BLaER1 (cell line): ENCODE measurements around the gene LARGE2.
"Not testable (repeated sequence)": the region's sequence is repeated elsewhere in the genome, so short reads cannot be mapped to it uniquely, and the experiment has no call there.

Experiments used
- H3K27ac ChIP-seq: shearing (Covaris generic); formaldehyde crosslinking; 2 replicates; pipeline ENCODE4 v1.8.1; 2022
- H3K27me3 ChIP-seq: shearing (Covaris generic); formaldehyde crosslinking; 2 replicates; pipeline ENCODE4 v1.8.1; 2022
- H3K36me3 ChIP-seq: shearing (Covaris generic); formaldehyde crosslinking; 2 replicates; pipeline ENCODE4 v1.8.1; 2022
- H3K4me1 ChIP-seq: shearing (Covaris generic); formaldehyde crosslinking; 2 replicates; pipeline ENCODE4 v1.8.1; 2022
- H3K4me2 ChIP-seq: shearing (Covaris generic); formaldehyde crosslinking; 2 replicates; pipeline ENCODE4 v1.8.1; 2022
- H3K4me3 ChIP-seq: shearing (Covaris generic); formaldehyde crosslinking; 2 replicates; pipeline ENCODE4 v1.8.1; 2022
- H3K9ac ChIP-seq: shearing (Covaris generic); formaldehyde crosslinking; 2 replicates; pipeline ENCODE4 v1.8.1; 2022
- H3K9me3 ChIP-seq: shearing (Covaris generic); formaldehyde crosslinking; 2 replicates; pipeline ENCODE4 v1.8.1; 2022
- H4K20me1 ChIP-seq: shearing (Covaris generic); formaldehyde crosslinking; 2 replicates; pipeline ENCODE4 v1.8.1; 2022
- Cebpa-rat ChIP-seq: shearing (Covaris generic); IDR thresholded peaks from 2 replicates; pipeline ENCODE4 v1.8.1; 2022

LARGE2 gene

DNA sequence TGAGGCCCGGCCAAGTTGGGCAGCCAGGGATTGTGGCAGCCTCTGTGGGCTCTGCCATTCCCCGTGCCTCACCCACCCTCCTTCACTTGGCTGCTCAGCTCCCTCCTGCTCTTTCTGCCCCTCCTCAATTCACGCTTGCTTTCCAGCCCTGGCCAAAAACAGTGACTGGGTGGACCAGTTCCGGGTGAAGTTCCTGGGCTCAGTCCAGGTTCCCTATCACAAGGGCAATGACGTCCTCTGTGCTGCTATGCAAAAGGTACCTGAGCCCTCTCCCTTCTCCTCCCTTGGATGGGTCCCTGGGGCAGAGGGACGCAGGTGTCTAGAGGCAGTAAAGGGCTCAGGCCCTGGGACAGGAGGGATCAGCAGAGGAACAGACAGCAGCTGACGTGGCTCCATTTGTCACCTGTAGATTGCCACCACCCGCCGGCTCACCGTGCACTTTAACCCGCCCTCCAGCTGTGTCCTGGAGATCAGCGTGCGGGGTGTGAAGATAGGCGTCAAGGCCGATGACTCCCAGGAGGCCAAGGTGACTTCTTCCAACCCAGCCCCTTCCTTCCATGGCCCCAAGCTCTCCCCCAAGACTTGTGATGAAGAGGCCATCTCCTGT is 18.0 kb upstream of the LARGE2 start:
- Histone ChIP-seq H3K27ac (no peak overlapping the region), H3K4me1 (peaks cover 12% of the 10 kb centered on the region), H4K20me1 (peaks cover 34% of the 10 kb centered on the region), H3K36me3 (peaks cover 9% of the 10 kb centered on the region), H3K9ac (no peak overlapping the region), H3K4me3 (no peak overlapping the region), H3K27me3 (peaks cover 17% of the 10 kb centered on the region), H3K9me3 (no peaks in the 10 kb centered on the region), H3K4me2 (no peak overlapping the region)
- no peak for TF ChIP-seq Cebpa-rat

DNA sequence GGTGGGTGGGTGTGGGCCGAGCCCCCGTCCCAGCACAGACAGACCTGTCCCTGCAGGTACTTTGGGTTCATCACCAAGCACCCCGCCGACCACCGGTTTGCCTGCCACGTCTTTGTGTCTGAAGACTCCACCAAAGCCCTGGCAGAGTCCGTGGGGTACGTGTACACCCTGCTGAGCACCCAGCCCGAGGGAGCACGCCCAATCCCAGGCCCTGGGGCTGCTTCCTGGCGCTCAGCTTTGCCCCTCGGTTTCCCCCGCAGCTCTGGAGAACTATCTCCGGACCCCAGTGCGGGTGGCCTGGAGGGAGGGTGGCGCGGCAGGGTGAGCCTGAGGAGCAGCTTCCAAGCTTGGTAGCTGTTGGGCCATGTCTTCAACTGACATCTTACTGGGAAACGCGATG is 17.4 kb upstream of the LARGE2 start:
- Histone ChIP-seq H3K9me3 (no peaks in the 10 kb centered on the region), H3K27me3 (peaks cover 15% of the 10 kb centered on the region), H3K9ac (no peak overlapping the region), H3K27ac (no peak overlapping the region), H3K36me3 (peaks cover 15% of the 10 kb centered on the region), H3K4me1 (peaks cover 12% of the 10 kb centered on the region), H3K4me2 (no peak overlapping the region), H4K20me1 (peaks cover 40% of the 10 kb centered on the region), H3K4me3 (no peak overlapping the region)
- TF ChIP-seq Cebpa-rat, result no peak

DNA sequence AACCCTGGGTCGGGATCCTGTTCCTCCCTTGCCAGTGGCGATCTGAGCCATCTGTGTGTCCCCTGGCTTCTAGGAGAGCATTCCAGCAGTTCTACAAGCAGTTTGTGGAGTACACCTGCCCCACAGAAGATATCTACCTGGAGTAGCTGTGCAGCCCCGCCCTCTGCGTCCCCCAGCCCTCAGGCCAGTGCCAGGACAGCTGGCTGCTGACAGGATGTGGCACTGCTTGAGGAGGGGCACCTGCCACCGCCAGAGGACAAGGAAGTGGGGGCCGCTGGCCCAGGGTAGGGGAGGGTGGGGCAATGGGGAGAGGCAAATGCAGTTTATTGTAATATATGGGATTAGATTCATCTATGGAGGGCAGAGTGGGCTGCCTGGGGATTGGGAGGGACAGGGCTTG is 16.9 kb upstream of the LARGE2 start:
- H3K4me2 ChIP-seq, H3K4me1 ChIP-seq, H3K9ac ChIP-seq, H3K4me3 ChIP-seq, H3K27ac ChIP-seq, H3K9me3 ChIP-seq: not testable (repeated sequence)
- peaks cover 20% of the 10 kb centered on the region for H3K36me3 ChIP-seq
- peaks cover 10% of the 10 kb centered on the region for H3K27me3 ChIP-seq
- peaks cover 41% of the 10 kb centered on the region for H4K20me1 ChIP-seq

DNA sequence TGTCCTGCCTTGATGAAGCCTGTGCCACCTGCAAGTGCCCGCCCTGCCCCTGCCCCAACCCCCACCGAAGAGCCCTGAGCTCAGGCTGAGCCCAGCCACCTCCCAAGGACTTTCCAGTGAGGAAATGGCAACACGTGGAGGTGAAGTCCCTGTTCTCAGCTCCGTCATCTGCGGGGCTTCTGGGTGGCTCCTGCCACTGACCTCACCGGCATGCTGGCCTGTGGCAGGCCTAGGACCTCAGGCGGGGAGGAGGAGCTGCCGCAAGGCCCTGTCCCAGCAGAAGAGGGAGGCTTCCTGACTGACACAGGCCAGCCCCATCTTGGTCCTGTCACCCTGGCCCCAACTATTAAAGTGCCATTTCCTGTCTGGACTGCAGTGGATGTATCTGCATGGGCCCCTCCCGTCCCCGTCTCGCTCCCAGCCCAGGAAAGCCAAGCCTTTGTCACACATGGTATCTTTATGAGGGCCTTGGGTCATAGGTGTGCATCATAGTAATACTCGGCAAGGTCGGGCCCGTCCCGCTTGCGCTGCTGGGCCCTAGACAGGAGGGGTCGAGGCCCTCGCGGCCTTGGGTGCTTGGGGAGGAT is 16.3 kb upstream of the LARGE2 start:
- Histone ChIP-seq H4K20me1 (peaks cover 39% of the 10 kb centered on the region), H3K4me3 (no peak overlapping the region), H3K4me2 (no peak overlapping the region), H3K36me3 (peaks cover 26% of the 10 kb centered on the region), H3K9ac (no peak overlapping the region), H3K27ac (no peak overlapping the region), H3K9me3 (no peaks in the 10 kb centered on the region), H3K27me3 (peaks cover 4% of the 10 kb centered on the region), H3K4me1 (peaks cover 5% of the 10 kb centered on the region; the same call in 1 of the 2 replicates)
- no peak for TF ChIP-seq Cebpa-rat

DNA sequence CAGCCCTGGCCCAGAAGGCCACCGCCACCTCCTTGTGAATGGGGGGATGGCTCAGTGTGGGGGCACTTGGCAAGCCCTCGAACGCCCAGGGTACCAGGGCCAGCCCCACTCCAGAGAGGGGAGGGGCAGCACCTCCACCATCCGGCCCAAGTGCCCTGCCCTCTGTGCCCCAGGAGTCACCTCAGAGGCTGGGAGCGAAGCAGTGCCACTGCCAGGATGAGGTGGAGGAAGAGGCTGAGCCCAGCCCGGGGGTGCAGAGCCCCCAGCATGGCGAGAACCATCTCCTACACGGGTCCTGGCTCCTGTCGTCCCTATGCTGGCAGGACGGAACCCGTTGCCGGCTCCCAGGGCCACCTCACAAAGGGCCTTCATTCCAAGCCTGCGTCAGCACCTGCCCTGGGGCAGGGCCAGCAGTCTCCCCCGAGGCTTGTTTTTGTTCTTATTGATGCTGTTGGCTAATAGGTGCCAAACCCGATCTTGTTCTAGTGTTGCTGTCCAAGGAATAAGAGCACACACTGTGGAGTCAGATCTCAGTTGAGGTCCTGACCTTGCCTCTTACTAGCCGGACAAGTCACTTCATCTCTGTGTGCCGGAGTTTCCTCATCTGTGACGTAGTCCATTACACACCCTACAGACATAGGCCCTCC is 15.4 kb upstream of the LARGE2 start, which contains the start of gene FREY1:
Gene FREY1, minus strand, starts transcription at position 307 of the 647 bp plus-strand sequence. Its CDS starts 26 bp downstream, at position 281.
- Histone ChIP-seq H3K27me3 (no peaks in the 10 kb centered on the region), H3K9me3 (no peaks in the 10 kb centered on the region), H3K4me3 (no peak within 1 kb of the TSS), H3K36me3 (peaks cover 35% of the 10 kb centered on the region), H4K20me1 (peaks cover 30% of the 10 kb centered on the region), H3K27ac (no peak within 1 kb of the TSS), H3K9ac (no peak within 1 kb of the TSS), H3K4me1 (peaks cover 5% of the 10 kb centered on the region; the same call in 1 of the 2 replicates), H3K4me2 (no peak within 1 kb of the TSS)
- no peak for TF ChIP-seq Cebpa-rat

DNA sequence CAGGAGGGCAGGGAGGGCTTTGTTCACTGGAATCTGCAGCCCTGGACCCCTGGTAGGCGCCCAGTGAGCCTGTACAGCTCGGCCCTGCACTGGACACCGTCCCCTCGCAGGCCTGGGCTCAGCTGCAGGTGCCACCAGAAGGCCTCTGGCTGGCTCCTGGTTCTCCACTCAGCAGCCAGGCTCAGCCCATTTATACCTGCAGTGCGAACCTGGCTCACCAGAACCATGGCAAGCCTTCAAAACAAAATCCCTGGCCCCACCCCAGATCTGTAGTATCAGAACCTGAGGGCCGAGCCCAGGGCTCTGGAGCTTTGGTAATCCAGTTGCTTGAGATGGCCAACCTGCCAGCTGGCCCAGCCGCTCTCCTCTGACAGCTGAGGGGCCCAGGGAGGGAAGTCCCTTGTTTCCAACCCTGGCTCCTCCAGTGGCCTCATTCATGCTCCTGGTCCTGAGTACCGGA is 14.5 kb upstream of the LARGE2 start:
- no peaks in the 10 kb centered on the region for H3K9me3 ChIP-seq
- no peak overlapping the region for H3K4me2 ChIP-seq
- no peaks in the 10 kb centered on the region for H3K27me3 ChIP-seq
- no peak overlapping the region for H3K9ac ChIP-seq
- H3K27ac ChIP-seq, result no peak overlapping the region
- no peak for TF ChIP-seq Cebpa-rat
- no peak overlapping the region for H3K4me3 ChIP-seq
- H3K4me1 ChIP-seq, result peaks cover 5% of the 10 kb centered on the region; the same call in 1 of the 2 replicates
- H4K20me1 ChIP-seq, result peaks cover 31% of the 10 kb centered on the region
- H3K36me3 ChIP-seq, result peaks cover 44% of the 10 kb centered on the region

DNA sequence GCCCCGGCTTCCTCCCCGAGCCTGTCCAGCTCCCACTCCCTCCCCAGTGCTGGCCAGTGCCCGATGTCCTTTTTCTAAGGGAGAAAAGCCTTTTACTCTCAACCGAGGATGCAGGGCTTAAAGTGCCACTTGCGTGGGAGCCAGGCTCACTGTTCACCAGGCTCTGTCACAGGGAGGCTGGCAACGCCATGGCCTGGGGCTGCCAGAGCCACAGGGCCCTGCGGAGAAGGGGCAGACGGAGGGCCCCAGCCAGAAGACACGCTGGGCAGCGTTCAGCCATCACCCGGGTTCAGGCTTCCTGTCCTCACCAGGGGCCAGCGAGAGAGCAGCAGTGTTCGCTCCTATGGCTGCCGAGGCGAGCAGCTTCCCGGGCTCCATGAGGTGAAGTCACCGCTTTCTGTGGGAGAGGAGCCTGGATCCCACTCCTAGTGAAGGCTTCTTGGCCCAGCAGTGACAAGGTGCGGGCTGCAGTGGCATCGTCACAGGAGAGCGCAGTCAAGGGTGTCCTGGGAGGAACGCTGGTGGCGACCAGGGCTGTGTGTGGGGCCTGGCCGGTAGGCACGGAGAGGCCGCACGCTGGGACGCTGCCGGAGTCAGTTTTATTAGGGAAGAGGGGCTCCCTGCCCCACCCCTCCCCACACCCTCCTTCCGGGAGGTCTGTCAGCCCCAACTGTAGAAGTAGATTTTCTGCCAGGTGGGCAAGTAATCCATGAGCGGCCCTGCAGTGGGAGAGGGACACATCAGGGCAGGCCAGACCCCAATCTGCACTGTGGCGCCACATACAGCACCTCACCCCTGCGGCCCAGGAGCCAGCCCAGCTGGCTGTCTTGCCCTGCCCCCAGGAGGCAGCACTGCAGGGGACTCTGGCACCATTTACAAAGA is 12.6 kb upstream of the LARGE2 start:
- Histone ChIP-seq H3K36me3 (peaks cover 63% of the 10 kb centered on the region), H4K20me1 (peaks cover 49% of the 10 kb centered on the region), H3K27ac (no peak overlapping the region), H3K9ac (no peak overlapping the region), H3K4me3 (no peak overlapping the region), H3K4me2 (no peak overlapping the region), H3K4me1 (no peaks in the 10 kb centered on the region), H3K9me3 (no peaks in the 10 kb centered on the region), H3K27me3 (no peaks in the 10 kb centered on the region)
- TF ChIP-seq Cebpa-rat, result no peak

DNA sequence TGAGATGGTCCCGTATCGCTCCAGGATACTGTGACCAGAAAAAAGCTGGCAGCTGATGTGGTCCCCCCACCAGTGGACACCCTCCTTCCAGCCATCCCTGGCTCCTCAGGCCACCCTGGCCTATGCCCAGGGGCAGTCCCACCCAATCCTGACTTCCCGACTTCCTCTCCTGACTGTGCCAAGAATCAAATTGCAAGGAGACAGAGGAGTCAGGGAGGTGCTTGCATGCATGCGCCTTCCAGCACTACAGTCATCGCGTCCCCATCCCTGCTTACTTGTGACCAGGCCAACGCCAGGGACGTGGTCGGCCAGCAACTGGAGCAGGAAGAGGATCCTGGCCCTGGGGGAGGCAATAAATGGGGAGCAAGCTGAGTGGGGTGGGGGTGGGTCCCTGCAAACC is 11.8 kb upstream of the LARGE2 start:
- Histone ChIP-seq H3K4me1 (no peaks in the 10 kb centered on the region), H4K20me1 (peaks cover 56% of the 10 kb centered on the region), H3K27me3 (no peaks in the 10 kb centered on the region), H3K4me2 (no peak overlapping the region), H3K9me3 (no peaks in the 10 kb centered on the region), H3K36me3 (peaks cover 71% of the 10 kb centered on the region), H3K9ac (no peak overlapping the region), H3K27ac (no peak overlapping the region), H3K4me3 (no peak overlapping the region)
- no peak for TF ChIP-seq Cebpa-rat

DNA sequence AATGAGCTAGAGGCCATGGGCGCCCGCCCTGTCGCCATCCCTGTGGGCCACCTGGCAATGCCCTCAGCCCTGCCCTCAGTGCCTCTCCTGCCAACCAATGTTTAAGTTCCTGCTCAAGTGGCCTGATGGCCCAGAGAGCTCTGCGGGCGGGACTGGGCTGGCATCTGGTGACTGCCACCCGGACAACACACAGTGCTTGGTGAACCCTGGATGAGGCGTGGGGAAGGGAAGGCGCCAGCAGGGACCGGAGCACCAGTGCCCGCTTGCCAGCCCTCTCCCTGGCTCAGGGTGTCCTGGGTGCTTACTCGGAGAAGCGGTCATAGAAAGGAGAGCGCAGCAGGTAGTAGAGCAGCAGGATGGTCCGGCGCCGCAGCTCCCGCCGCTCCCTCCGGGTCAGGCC is 8.9 kb upstream of the LARGE2 start:
- Histone ChIP-seq H3K4me3 (no peak overlapping the region), H3K4me2 (no peak overlapping the region), H3K9me3 (no peaks in the 10 kb centered on the region), H3K27ac (no peak overlapping the region), H4K20me1 (peaks cover 70% of the 10 kb centered on the region), H3K9ac (no peak overlapping the region), H3K27me3 (no peaks in the 10 kb centered on the region), H3K36me3 (peaks cover 80% of the 10 kb centered on the region), H3K4me1 (peaks cover 13% of the 10 kb centered on the region)
- no peak for TF ChIP-seq Cebpa-rat
